ENCODE data around the gene ACSL3. TPM values are rescaled to one million over a fixed set of nuclear protein-coding genes. Genes with fewer than 3 reads are reported as not detected.

Gene ACSL3
- total RNA-seq, 4 donors from 2014 or later, result 31.1 to 56.3 (median 52.5) TPM

- Histone ChIP-seq H3K4me1 (peaks cover 28 to 52% (median 41%) of the 10 kb centered on the region in 4 donors), H3K27me3 (no peaks in the 10 kb centered on the region)
- intact Hi-C loops (cut with DNase I), result no loop called here
Measured at GRCh38 chr2:222872551-222872950, 11.7 kb downstream of the ACSL3 start.

GRCh38 chr2:222875482-222875881 lies 14.6 kb downstream of the ACSL3 start:
- intact Hi-C loops (cut with DNase I), result no loop called here
- no peak for DNase-seq (ENCODE audit: extremely low spot score)
- Histone ChIP-seq H3K4me3 (no peak overlapping the region), H3K36me3 (no peaks in the 10 kb centered on the region), H3K9me3 (no peaks in the 10 kb centered on the region), H3K27me3 (no peaks in the 10 kb centered on the region), H3K27ac (replicated peaks in 1 of 4) (no peak overlapping the region), H3K4me1 (peaks cover 24 to 48% (median 37%) of the 10 kb centered on the region in 4 donors)
- 89% methylated on average over 3 of the region's 3 CpGs for WGBS
- TF ChIP-seq EP300 (IDR thresholded peaks at IDR 0.05) (no peak), POLR2AphosphoS5 (IDR thresholded peaks at IDR 0.05) (no peak), POLR2A (IDR thresholded peaks at IDR 0.05; ENCODE audit: low read depth) (no peak), CTCF (IDR thresholded peaks at IDR 0.05) (no peak)

More at GRCh38 chr2:222872551-222872950, 11.7 kb downstream of the ACSL3 start:
- no peak for DNase-seq (ENCODE audit: extremely low spot score)
- Histone ChIP-seq H3K4me3 (no peak overlapping the region), H3K27ac (replicated peaks in 1 of 4) (no peak overlapping the region), H3K9me3 (no peaks in the 10 kb centered on the region), H3K36me3 (no peaks in the 10 kb centered on the region)
- WGBS, result 96% methylated on average over 4 of the region's 4 CpGs
- TF ChIP-seq EP300 (IDR thresholded peaks at IDR 0.05) (no peak), POLR2A (IDR thresholded peaks at IDR 0.05; ENCODE audit: low read depth) (no peak), CTCF (IDR thresholded peaks at IDR 0.05) (no peak), POLR2AphosphoS5 (IDR thresholded peaks at IDR 0.05) (no peak)

GRCh38 chr2:222876947-222877346 lies 16.1 kb downstream of the ACSL3 start:
- intact Hi-C loops (cut with DNase I), result no loop called here
- DNase-seq (ENCODE audit: extremely low spot score), result no peak
- no peak overlapping the region for H3K4me3 ChIP-seq
- no peaks in the 10 kb centered on the region for H3K36me3 ChIP-seq
- peaks cover 19 to 41% (median 27%) of the 10 kb centered on the region in 4 donors for H3K4me1 ChIP-seq
- H3K27ac ChIP-seq (replicated peaks in 1 of 4), result no peak overlapping the region
- TF ChIP-seq EP300 (IDR thresholded peaks at IDR 0.05) (no peak), POLR2A (IDR thresholded peaks at IDR 0.05; ENCODE audit: low read depth) (no peak), POLR2AphosphoS5 (IDR thresholded peaks at IDR 0.05) (no peak), CTCF (IDR thresholded peaks at IDR 0.05) (no peak)
- H3K9me3 ChIP-seq, result no peaks in the 10 kb centered on the region
- no peaks in the 10 kb centered on the region for H3K27me3 ChIP-seq

GRCh38 chr2:222877556-222878300 lies 16.9 kb downstream of the ACSL3 start:
- Histone ChIP-seq H3K9me3 (no peaks in the 10 kb centered on the region), H3K27me3 (no peaks in the 10 kb centered on the region), H3K27ac (replicated peaks in 1 of 4) (no peak overlapping the region), H3K4me3 (no peak overlapping the region), H3K36me3 (no peaks in the 10 kb centered on the region), H3K4me1 (peaks cover 23 to 48% (median 30%) of the 10 kb centered on the region in 4 donors)
- intact Hi-C loops (cut with DNase I), result no loop called here
- 90% methylated on average over 2 of the region's 2 CpGs for WGBS
- TF ChIP-seq EP300 (IDR thresholded peaks at IDR 0.05), result no peak
- no peak for TF ChIP-seq CTCF (IDR thresholded peaks at IDR 0.05)
- no peak for TF ChIP-seq POLR2A (IDR thresholded peaks at IDR 0.05; ENCODE audit: low read depth)
- no peak for TF ChIP-seq POLR2AphosphoS5 (IDR thresholded peaks at IDR 0.05)
- no peak for DNase-seq (ENCODE audit: extremely low spot score)
